HCT116 (cell line): ENCODE results near the gene SERPINI1. TPM values are rescaled to one million over a fixed set of nuclear protein-coding genes. Genes with fewer than 3 reads are reported as not detected.

ENCODE experiments used
- ATAC-seq: fragments of 200-7000 bp; cut with Tn5 transposase; 2 replicates; pipeline ENCODE4 v1.9.1; 2020; ENCODE audit warnings: mild to moderate bottlenecking, moderate library complexity
- BruUV-seq: library from RNA; stranded (reverse); fragments of 400-500 nt; replicated peaks from 2 replicates; lab custom pipeline; 2021; lab: Mats Ljungman, UMichigan
- CTCF ChIA-PET: fragments of 300-600 bp; sonication (Branson Sonifier 250); formaldehyde crosslinking; loops from one replicate; lab custom pipeline; 2021; ENCODE audit warnings: antibody characterized with exemption; lab: Charles Lee
- POLR2A ChIA-PET: fragments of 300-600, 350-600 bp; sonication (Branson Sonifier 250); formaldehyde crosslinking; loops from one replicate; lab custom pipeline; 2021; ENCODE audit warnings: antibody characterized with exemption; lab: Charles Lee
- RAD21 ChIA-PET, 2 experiments: fragments of 300-600 bp; sonication (Branson Sonifier 250); formaldehyde crosslinking; loops; one replicate each; lab custom pipeline; 2023; ENCODE audit warnings: low total read pairs in 2 of 2; ENCODE audit not compliant: uncharacterized antibody in 2 of 2, unreplicated experiment in 2 of 2, low non-redundant PET in 1 of 2; lab: Charles Lee
- DNase-seq: peaks from one replicate; pipeline ENCODE4 v3.0.0-alpha.2; 2010; ENCODE audit warnings: low read depth, low spot score
- H2AFZ ChIP-seq: fragments of 200-600 bp; shearing (Covaris generic), sonication (generic); 2 replicates; pipeline ENCODE4 v1.6.1; 2017; ENCODE audit warnings: low read depth, mixed run types, mixed read lengths, antibody characterized with exemption, low read length; ENCODE audit not compliant: poor library complexity, severe bottlenecking
- H3K27ac ChIP-seq: 2 replicates; pipeline ENCODE4 v1.5.1; 2012; ENCODE audit warnings: low read depth, low read length
- H3K27me3 ChIP-seq: fragments of 200-600 bp; sonication (generic); 2 replicates; pipeline ENCODE4 v1.6.1; 2016; ENCODE audit warnings: mixed run types, low read length, mixed read lengths; ENCODE audit not compliant: insufficient read depth
- H3K36me3 ChIP-seq, 2 experiments: fragments of 200-500 bp in 1 of 2; fragments of 200-600 bp in 1 of 2; sonication (Bioruptor generic) in 1 of 2; sonication (generic) in 1 of 2; 2 replicates each; pipeline versions ENCODE4 v1.5.1 to v1.6.1; 2014 to 2016; ENCODE audit warnings: low read length in 2 of 2, inconsistent platforms in 1 of 2, mixed read lengths in 1 of 2, mixed run types in 1 of 2; ENCODE audit not compliant: insufficient read depth in 2 of 2, control insufficient read depth in 1 of 2
- H3K4me1 ChIP-seq, 2 experiments: fragments of 200-600 bp in 1 of 2; sonication (generic) in 1 of 2; 2 replicates each; pipeline versions ENCODE4 v1.5.1 to v1.6.1; 2012 to 2017; ENCODE audit warnings: low read length in 2 of 2, inconsistent platforms in 1 of 2, mild to moderate bottlenecking in 1 of 2, mixed read lengths in 1 of 2, mixed run types in 1 of 2, moderate library complexity in 1 of 2; ENCODE audit not compliant: insufficient read depth in 2 of 2, control insufficient read depth in 1 of 2
- H3K4me2 ChIP-seq: fragments of 200-600 bp; sonication (generic); 2 replicates; pipeline ENCODE4 v1.6.1; 2017; ENCODE audit warnings: mixed run types, low read length, mixed read lengths
- H3K4me3 ChIP-seq, 2 experiments: fragments of 200-600 bp in 1 of 2; sonication (generic) in 1 of 2; replicated peaks in 1 of 2; 2 replicates each; pipeline ENCODE4 v1.5.1; 2011 to 2016; ENCODE audit warnings: low read length in 2 of 2, control low read depth in 1 of 2, low read depth in 1 of 2, mild to moderate bottlenecking in 1 of 2, mixed read lengths in 1 of 2, mixed run types in 1 of 2
- H3K79me2 ChIP-seq: fragments of 200-600 bp; sonication (generic); 2 replicates; pipeline ENCODE4 v1.6.1; 2017; ENCODE audit warnings: mild to moderate bottlenecking, mixed run types, low read length, moderate library complexity, mixed read lengths; ENCODE audit not compliant: insufficient read depth
- H3K9ac ChIP-seq: fragments of 200-600 bp; sonication (generic); 2 replicates; pipeline ENCODE4 v1.6.1; 2016; ENCODE audit warnings: low read length, mixed read lengths
- H3K9me2 ChIP-seq: fragments of 200-600 bp; sonication (generic), shearing (Covaris generic); 2 replicates; pipeline ENCODE4 v1.6.1; 2017; ENCODE audit warnings: mixed run types, mild to moderate bottlenecking, moderate library complexity; ENCODE audit not compliant: insufficient read depth
- H3K9me3 ChIP-seq, 2 experiments: fragments of 200-500 bp in 1 of 2; fragments of 200-600 bp in 1 of 2; sonication (Bioruptor generic) in 1 of 2; sonication (generic) in 1 of 2; 2 replicates each; pipeline ENCODE4 v1.6.1; 2014 to 2017; ENCODE audit warnings: low read length in 2 of 2, mixed read lengths in 2 of 2, inconsistent platforms in 1 of 2, low read depth in 1 of 2, mild to moderate bottlenecking in 1 of 2, mixed run types in 1 of 2, moderate library complexity in 1 of 2; ENCODE audit not compliant: control insufficient read depth in 1 of 2, insufficient read depth in 1 of 2
- H4K20me1 ChIP-seq: fragments of 200-600 bp; sonication (generic), shearing (Covaris generic); 2 replicates; pipeline ENCODE4 v1.6.1; 2017; ENCODE audit warnings: mixed run types, mild to moderate bottlenecking, moderate library complexity; ENCODE audit not compliant: insufficient read depth
- CBX3 ChIP-seq: IDR thresholded peaks from 2 replicates; pipeline ENCODE4 v1.6.1; 2012; ENCODE audit warnings: low read depth
- CEBPB ChIP-seq: IDR thresholded peaks from 2 replicates; pipeline ENCODE4 v1.6.1; 2012; ENCODE audit warnings: low read depth
- CTCF ChIP-seq, 3 experiments: fragments of 200-600 bp in 1 of 3; sonication (generic) in 1 of 3; IDR thresholded peaks in 2 of 3; conservative IDR thresholded peaks in 1 of 3; 2 replicates each; pipeline ENCODE4 v1.5.1; 2012 to 2017; ENCODE audit warnings: low read depth in 2 of 3, low read length in 2 of 3, antibody characterized with exemption in 1 of 3, borderline replicate concordance in 1 of 3, control low read depth in 1 of 3, mild to moderate bottlenecking in 1 of 3, mixed read lengths in 1 of 3, mixed run types in 1 of 3, moderate library complexity in 1 of 3; ENCODE audit not compliant: insufficient read depth in 1 of 3
- EGR1 ChIP-seq: IDR thresholded peaks from 2 replicates; pipeline ENCODE4 v1.6.1; 2012; ENCODE audit warnings: low read depth
- EZH2 ChIP-seq: fragments of 200-600 bp; sonication (generic); IDR thresholded peaks from 2 replicates; pipeline ENCODE4 v1.6.1; 2017; ENCODE audit warnings: antibody characterized with exemption, mixed run types
- FOSL1 ChIP-seq: IDR thresholded peaks from 2 replicates; pipeline ENCODE4 v1.6.1; 2012; ENCODE audit warnings: low read depth
- JUND ChIP-seq: IDR thresholded peaks from 2 replicates; pipeline ENCODE4 v1.6.1; 2012
- SIN3A ChIP-seq: IDR thresholded peaks from 2 replicates; pipeline ENCODE4 v1.6.1; 2012; ENCODE audit warnings: low read depth
- SP1 ChIP-seq: IDR thresholded peaks from 2 replicates; pipeline ENCODE4 v1.6.1; 2012; ENCODE audit warnings: low read depth
- SRF ChIP-seq: IDR thresholded peaks from 2 replicates; pipeline ENCODE4 v1.6.1; 2012; ENCODE audit warnings: low read depth
- ZFX ChIP-seq: fragments of 450-650 bp; IDR thresholded peaks from 2 replicates; pipeline ENCODE4 v1.6.1; 2017
- ZNF274 ChIP-seq: fragments of 200-500 bp; sonication (Bioruptor generic); IDR thresholded peaks from 2 replicates; pipeline ENCODE4 v1.6.1; 2014; ENCODE audit warnings: mild to moderate bottlenecking, low read depth, low read length, inconsistent platforms
- intact Hi-C: fragments of 100-400 bp; cut with micrococcal nuclease; formaldehyde crosslinking; loops from 2 replicates; pipeline ENCODE4 v1.10.0; 2022
- total RNA-seq: library from RNA; stranded (reverse); gene quantifications from one replicate; pipeline ENCODE4 v1.2.1, GENCODE V29; 2021; ENCODE audit not compliant: unreplicated experiment
- TF ChIP-seq, protein P1 (sequence below): IDR thresholded peaks from 2 replicates; pipeline ENCODE4 v1.6.1; 2012

Gene SERPINI1
- total RNA-seq, 1 experiment from 2014 or later: 6.5 TPM

GRCh38 chr3:167780214-167780883 lies 44.8 kb downstream of the SERPINI1 start:
- Histone ChIP-seq H2AFZ (no peak overlapping the region), H3K27me3 (no peaks in the 10 kb centered on the region), H3K27ac (no peak overlapping the region), H4K20me1 (no peaks in the 10 kb centered on the region), H3K9me2 (no peaks in the 10 kb centered on the region; the same call in 1 of the 2 replicates), H3K4me3 (no peak overlapping the region), H3K4me1 (no peaks in the 10 kb centered on the region), H3K4me2 (no peak overlapping the region), H3K9me3 (peaks cover 0 to 5% of the 10 kb centered on the region in 2 experiments; a peak in 1 of 4 replicates), H3K9ac (no peak overlapping the region)
- ChIA-PET RAD21 (no interaction called here), POLR2A (no interaction called here), CTCF (no interaction called here)
- BruUV-seq: no TSS peak
- intact Hi-C loops: no loop called here
- TF ChIP-seq, protein P1, sequence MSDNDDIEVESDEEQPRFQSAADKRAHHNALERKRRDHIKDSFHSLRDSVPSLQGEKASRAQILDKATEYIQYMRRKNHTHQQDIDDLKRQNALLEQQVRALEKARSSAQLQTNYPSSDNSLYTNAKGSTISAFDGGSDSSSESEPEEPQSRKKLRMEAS: no peak
- TF ChIP-seq SP1 (no peak), SRF (no peak), ZNF274 (no peak), CTCF (IDR thresholded peaks at IDR 0.05 in 2 of 3, conservative IDR thresholded peaks at IDR 0.05 in 1 of 3; ENCODE audit: borderline replicate concordance in 1 of 3, insufficient read depth in 1 of 3, low read depth in 2 of 3, low read length in 2 of 3) (no peak), JUND (no peak), EZH2 (no peak), ZFX (no peak), FOSL1 (no peak), SIN3A (no peak), EGR1 (no peak), CEBPB (no peak), CBX3 (no peak)
- TF ChIP-seq, all 23 proteins: peak for 0
- Histone ChIP-seq H3K79me2 (no peaks in the 10 kb centered on the region), H3K36me3 (no peaks in the 10 kb centered on the region)
- ATAC-seq: no peak
- DNase-seq: no peak
